T-helper 1 cell treated with Interleukin-12 subunit alpha and Interleukin-12 subunit beta and Interleukin-4 antibody, amounts not matched to agents 30 ng/mL and 1 ng/mL, for 36 hours (primary cell): ENCODE results near the gene GAPVD1. TPM values are rescaled to one million over a fixed set of nuclear protein-coding genes. Genes with fewer than 3 reads are reported as not detected.
"Not testable (repeated sequence)": the region's sequence is repeated elsewhere in the genome, so short reads cannot be mapped to it uniquely, and the experiment has no call there.

Experiments used
- intact Hi-C: fragments of 100-400 bp; cut with micrococcal nuclease; formaldehyde crosslinking; loops from one replicate; pipeline ENCODE4 v1.15.1; 2024
- total RNA-seq: library from RNA; stranded (reverse); gene quantifications from 2 replicates; pipeline ENCODE4 v1.2.3, GENCODE V29; 2022

The GAPVD1 gene
- total RNA-seq, 1 donor from 2014 or later = 60.0 TPM

GRCh38 chr9:125372441-125373226, 111.0 kb downstream of the GAPVD1 start:
- intact Hi-C loops = loop anchor here (5.0 kb wide), 1 partner anchor 130 kb away; the partner anchor contains the start of gene HSPA5

DNA sequence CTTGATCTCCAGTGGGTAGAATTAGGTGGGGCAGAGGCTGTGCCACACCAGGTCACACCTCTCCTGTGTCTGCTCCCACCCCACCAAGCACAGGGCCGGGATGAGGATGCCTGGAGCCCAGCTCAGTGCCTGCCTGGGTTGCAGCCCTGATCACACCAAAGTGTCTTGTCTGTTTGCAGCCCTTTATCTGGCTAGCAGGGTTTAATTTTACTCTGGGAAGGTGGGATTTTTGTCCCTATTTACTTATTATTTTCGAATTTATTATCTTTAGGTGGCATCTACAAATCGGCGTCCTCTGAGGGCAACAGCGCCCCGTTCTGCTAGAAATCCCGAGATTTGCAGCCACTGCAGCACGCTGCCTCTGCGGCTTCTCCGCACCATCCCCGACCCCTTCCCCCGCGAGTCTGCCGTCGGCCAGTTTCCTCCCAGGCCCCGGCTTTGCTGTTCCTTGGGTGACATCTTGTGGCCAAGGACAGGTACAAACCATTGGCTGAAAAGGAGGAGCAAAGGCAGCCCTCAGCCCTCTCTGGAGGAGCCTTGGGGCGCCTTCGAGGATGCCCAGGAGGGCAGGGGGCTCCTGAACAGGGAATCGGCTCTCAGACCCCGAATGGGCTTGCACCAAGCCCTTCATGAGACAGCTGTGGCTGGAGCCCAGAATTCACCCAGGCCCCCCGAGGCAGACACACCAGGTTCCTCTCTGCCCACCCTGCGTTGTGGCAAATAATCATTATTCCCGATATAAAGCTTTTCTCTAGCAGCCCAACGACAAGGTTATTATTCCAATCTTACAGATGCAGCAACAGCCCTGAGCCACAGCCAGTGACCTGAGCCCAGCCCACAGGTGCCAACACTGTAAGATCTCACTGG, 113.0 kb downstream of the GAPVD1 start:
- intact Hi-C loops = loop anchor here (1.0 to 5.0 kb wide), 8 partner anchors 113 to 757 kb away; partner anchors contain the start of genes ARPC5L, GAPVD1, HSPA5 and PPP6C

DNA sequence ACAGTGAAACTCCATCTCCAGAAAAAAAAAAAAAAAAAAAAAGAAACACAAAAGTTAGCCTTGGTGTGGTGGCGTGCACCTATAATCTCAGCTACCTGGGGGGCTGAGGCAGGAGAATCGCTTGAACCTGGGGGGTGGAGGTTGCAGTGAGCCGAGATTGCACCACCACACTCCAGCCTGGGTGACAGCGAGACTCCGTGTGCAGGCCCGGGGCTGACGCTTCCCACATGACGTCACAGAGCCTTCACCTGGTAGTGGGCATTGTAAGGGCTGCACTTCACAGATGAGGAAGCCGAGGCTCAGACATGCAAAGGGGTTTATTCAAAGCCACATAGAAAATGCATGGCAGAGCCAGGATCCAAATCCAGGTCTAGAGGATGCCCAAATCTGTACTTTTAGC, 114.2 kb downstream of the GAPVD1 start:
- intact Hi-C loops = loop anchor here (2.0 kb wide), 1 partner anchor 187 kb away; the partner anchor contains the start of gene PPP6C

- intact Hi-C loops = no loop called here
These were observed 114.9 kb downstream of the GAPVD1 start for GRCh38 chr9:125376261-125377226.

DNA sequence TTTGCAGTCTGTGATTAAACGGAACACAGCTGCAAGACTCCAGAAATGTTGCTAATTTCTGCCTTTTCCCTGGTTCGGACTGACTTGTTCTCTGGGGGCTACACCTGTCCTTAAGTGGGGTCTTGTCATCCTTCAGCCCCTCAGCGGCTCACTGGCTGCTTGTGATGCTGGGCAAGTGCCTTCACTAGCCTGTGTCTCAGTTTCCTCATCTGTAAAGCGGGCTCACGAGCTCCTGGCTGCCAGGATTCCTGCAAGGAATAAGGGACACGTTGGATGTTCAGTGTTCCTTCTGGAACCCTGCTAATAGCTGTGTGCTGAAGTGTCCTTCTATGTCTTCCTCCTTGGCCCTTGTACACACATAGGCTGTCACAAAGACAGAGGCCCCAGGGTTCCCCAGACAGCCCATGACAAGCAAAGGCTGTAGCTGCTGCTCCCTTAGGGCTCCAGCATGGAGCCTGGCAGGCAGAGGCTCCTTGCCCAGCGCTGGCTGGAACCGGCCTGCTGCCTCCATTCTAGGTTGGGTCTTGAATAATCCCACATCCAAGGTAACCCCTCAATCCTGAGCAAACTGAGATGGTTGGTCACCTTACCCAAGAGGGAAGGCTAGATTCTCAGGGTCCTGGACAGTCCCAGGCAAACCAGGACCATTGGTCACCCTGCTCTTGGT, 116.1 kb downstream of the GAPVD1 start:
- intact Hi-C loops = no loop called here

DNA sequence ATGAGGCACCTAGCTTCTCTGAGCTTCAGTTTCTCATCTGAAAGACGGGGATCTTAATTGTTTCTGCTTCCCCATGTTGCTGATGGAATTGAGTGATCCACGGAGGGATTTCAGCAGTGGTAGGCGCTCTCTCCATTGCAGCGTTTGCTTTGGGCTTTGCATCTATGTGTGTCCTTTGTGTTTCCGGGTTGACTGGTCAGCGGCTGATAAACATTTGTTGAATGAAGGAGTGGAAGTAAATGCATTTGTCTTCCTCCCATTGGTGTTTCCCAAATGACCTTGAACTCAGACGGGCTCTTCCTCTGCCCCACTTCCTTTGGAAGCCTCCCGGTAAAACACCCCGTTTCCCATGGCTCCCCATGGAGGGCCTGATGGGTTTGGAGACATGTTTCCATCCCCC, 117.2 kb downstream of the GAPVD1 start:
- intact Hi-C loops = no loop called here

DNA sequence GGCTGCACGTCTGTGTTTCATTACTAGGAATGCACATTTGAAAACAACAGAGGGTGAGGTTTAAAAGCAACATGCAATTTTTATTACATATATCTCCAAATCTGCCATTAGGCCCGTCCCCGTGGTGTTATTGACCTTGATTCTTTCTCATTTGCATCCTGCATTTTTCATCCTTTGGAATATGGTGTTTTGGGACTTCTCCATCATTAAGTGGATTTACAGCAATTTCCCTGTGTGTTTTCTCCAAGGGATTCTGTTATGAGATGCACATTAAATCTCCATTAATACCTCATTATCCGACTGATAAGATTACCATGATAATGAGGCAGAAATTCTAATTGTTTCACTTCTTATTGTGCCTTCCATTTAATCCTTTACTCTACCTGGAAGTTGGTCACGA, 117.6 kb downstream of the GAPVD1 start:
- intact Hi-C loops = no loop called here

DNA sequence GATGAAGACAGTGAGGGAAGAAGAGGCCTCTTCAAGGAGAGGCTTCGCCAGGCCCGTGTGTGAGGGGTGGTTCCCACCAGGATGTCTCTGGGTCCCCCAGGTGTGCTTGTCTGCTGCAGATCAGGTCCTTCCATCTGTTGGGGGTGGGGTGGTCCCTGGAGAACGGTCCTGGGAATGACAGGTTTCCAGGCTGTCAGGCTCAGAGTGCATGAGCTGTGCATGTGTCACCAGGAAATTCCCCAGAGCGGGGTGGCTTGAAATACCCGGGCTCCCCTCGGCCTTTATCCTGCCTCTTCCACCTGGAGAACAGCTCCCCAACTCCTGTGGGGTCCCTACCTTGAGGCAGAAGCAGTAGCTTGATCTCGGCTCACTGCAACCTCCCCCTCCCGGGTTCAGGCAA, 118.8 kb downstream of the GAPVD1 start:
- intact Hi-C loops = no loop called here

GRCh38 chr9:125387861-125388524, 126.4 kb downstream of the GAPVD1 start:
- intact Hi-C loops = no loop called here

DNA sequence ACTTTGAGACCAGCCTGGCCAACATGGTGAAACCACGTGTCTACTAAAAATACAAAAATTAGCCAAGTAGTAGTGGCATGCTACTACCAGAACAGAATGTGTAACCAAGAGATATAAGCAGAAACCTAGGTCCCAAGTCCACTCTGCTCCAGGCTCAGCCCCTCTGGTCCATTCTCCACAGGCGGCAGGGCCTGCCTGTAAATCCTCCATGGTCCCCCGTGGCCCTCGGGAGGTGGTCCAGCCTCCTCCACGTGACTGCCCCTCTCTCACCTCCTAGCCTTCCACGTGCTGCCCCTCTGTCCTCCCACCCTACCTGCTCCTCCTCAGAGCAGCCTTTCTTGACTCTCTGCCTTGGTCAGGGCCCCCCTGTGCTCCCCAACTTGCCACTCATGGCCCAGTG, 127.4 kb downstream of the GAPVD1 start:
- intact Hi-C loops = no loop called here

- intact Hi-C loops = no loop called here
These were observed 130.1 kb downstream of the GAPVD1 start for GRCh38 chr9:125391704-125392103.

- intact Hi-C loops = no loop called here
These were observed 131.8 kb downstream of the GAPVD1 start for GRCh38 chr9:125393426-125393825.

DNA sequence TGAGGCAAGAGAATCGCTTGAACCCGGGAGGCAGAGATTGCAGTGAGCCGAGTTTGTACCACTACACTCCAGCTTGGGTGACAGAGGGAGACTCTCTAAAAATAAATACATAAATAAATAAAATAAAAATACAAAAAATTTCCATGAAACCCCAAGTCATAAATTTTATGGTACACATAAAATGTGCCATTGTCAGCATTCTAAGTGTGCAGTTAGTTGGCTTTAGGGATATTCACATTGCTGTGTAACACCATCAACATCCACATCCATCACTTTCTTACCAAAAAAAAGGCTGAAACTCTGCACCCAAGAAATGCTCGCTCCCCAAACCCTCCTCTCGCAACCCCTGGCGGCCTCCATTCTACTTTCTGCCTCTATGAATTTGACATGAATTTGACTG, 135.2 kb downstream of the GAPVD1 start:
- intact Hi-C loops = no loop called here

DNA sequence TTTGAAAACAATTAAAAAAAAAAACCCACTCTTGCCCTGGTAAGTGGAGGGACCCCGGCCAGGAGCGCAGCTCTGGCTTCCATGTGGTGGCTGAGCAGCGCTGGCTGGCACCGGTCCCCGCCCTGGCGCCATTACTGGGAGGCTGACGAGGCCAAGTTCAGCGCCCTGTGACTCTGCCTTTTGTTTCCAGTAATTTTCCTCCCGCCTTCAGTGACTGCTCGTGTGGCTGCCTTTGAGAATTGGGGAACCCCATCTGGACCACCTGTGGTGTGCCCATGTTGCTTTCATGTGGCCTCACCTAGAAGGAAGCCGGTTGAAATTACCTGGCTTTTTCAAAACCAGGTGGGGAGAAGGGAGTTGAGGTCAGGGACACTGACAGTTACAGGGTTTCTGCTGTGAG, 136.1 kb downstream of the GAPVD1 start:
- intact Hi-C loops = no loop called here

GRCh38 chr9:125398243-125398642, 136.6 kb downstream of the GAPVD1 start:
- intact Hi-C loops = no loop called here

DNA sequence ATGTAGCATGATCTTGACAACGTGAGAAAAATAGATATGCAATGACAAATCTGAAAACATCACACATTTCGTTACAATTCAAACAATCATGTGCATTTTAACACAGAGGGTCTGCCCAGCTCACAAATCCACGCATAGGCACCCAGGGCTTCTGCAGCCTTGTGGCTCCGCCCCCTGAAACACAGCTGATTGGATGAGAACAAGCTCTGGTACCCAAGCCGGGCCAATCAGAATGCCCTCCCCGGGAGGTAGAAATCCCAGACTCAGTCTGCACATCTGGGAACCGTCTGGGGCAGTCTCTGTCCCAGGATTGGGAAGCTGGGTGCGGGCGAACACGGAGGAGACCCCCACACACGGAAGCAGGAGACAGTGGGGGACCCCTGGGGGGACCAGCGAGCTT, 137.5 kb downstream of the GAPVD1 start:
- intact Hi-C loops = no loop called here

GRCh38 chr9:125399666-125400065, 138.0 kb downstream of the GAPVD1 start:
- intact Hi-C loops = no loop called here

DNA sequence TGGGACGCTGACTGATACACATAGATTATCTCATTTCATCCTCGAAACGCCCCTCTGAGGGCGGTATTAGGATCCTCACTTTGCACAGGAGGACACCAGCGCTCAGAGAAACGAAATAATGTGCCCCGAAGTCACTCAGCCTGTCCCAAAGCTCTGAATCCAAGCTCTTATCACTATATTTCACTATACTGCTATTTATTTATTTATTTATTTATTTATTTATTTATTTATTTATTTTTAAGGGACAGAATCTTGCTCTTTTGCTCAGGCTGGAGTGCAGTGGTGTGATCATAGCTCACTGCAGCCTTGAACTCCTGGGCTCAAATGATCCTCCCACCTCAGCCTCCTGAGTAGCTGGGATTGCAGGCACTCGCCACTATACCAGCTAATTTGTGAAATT, 138.6 kb downstream of the GAPVD1 start:
- intact Hi-C loops = not testable (repeated sequence)

- intact Hi-C loops = no loop called here
These were observed 139.4 kb downstream of the GAPVD1 start for GRCh38 chr9:125400725-125401716.
